H1 (cell line): Measurements from ENCODE around the gene GALNT9. TPM values are rescaled to one million over a fixed set of nuclear protein-coding genes. Genes with fewer than 3 reads are reported as not detected.

ENCODE experiments used
- CTCF ChIA-PET: fragments of 300-600 bp; sonication (Branson Sonifier 250); formaldehyde crosslinking; loops from one replicate; lab custom pipeline; 2021; ENCODE audit not compliant: partially characterized antibody; lab: Charles Lee
- POLR2A ChIA-PET: fragments of 300-600 bp; sonication (Branson Sonifier 250); formaldehyde crosslinking; loops from one replicate; lab custom pipeline; 2021; ENCODE audit warnings: inconsistent platforms; ENCODE audit not compliant: partially characterized antibody; lab: Charles Lee
- DNase-seq, 2 experiments: peaks; one replicate each; pipeline versions ENCODE4 v3.0.0 to v3.0.0-alpha.2; 2010 to 2022; ENCODE audit warnings: low spot score in 2 of 2, low read depth in 1 of 2, mixed read lengths in 1 of 2
- FAIRE-seq: peaks from 2 replicates; lab custom pipeline; 2011; peaks lifted over from hg19 to GRCh38; lab: Jason Lieb, UNC
- H2AFZ ChIP-seq: 2 replicates; pipeline ENCODE4 v1.8.1; 2012; ENCODE audit warnings: low read length, inconsistent platforms
- H2AK5ac ChIP-seq: 2 replicates; pipeline ENCODE4 v1.6.1; 2013; ENCODE audit warnings: low read depth, low read length
- H2BK120ac ChIP-seq: replicated peaks from 2 replicates; pipeline ENCODE3; 2013; ENCODE audit warnings: low read depth, low read length, inconsistent platforms
- H2BK12ac ChIP-seq: 2 replicates; pipeline ENCODE4 v1.6.1; 2013; ENCODE audit warnings: low read depth, low read length
- H2BK15ac ChIP-seq: 2 replicates; pipeline ENCODE4 v1.6.1; 2013; ENCODE audit warnings: low read length
- H2BK20ac ChIP-seq: 2 replicates; pipeline ENCODE4 v1.6.1; 2013; ENCODE audit warnings: low read length
- H2BK5ac ChIP-seq: 2 replicates; pipeline ENCODE4 v1.6.1; 2013; ENCODE audit warnings: low read depth, low read length
- H3K14ac ChIP-seq: 2 replicates; pipeline ENCODE4 v1.6.1; 2013; ENCODE audit warnings: inconsistent platforms; ENCODE audit not compliant: insufficient read length
- H3K18ac ChIP-seq: 2 replicates; pipeline ENCODE4 v1.6.1; 2013; ENCODE audit warnings: low read length; ENCODE audit errors: extremely low read depth
- H3K23ac ChIP-seq: 2 replicates; pipeline ENCODE4 v1.6.1; 2013; ENCODE audit warnings: inconsistent platforms; ENCODE audit not compliant: insufficient read length
- H3K23me2 ChIP-seq: 2 replicates; pipeline ENCODE4 v1.6.1; 2013; ENCODE audit warnings: low read depth, low read length
- H3K27ac ChIP-seq: 2 replicates; pipeline ENCODE4 v1.6.1; 2011; ENCODE audit warnings: low read depth, low read length, inconsistent platforms
- H3K27me3 ChIP-seq, 4 experiments: replicated peaks in 1 of 4; 1 replicate in 1 of 4; 2 replicates in 3 of 4; pipeline versions ENCODE4 v1.6.1 to v1.8.1; 2011 to 2013; ENCODE audit warnings: low read length in 3 of 4, mild to moderate bottlenecking in 3 of 4, inconsistent platforms in 2 of 4, mixed read lengths in 2 of 4, moderate library complexity in 1 of 4; ENCODE audit not compliant: control insufficient read depth in 3 of 4, insufficient read depth in 3 of 4; ENCODE audit errors: extremely low read depth in 1 of 4
- H3K36me3 ChIP-seq, 4 experiments: 2 replicates each; pipeline versions ENCODE4 v1.6.1 to v1.8.1; 2011 to 2013; ENCODE audit warnings: mild to moderate bottlenecking in 4 of 4, low read length in 3 of 4, moderate library complexity in 2 of 4, control low read depth in 1 of 4, inconsistent platforms in 1 of 4; ENCODE audit not compliant: insufficient read depth in 4 of 4, control insufficient read depth in 2 of 4
- H3K4ac ChIP-seq: replicated peaks from 2 replicates; pipeline ENCODE3; 2013; ENCODE audit warnings: low read length, low read depth, mixed read lengths, inconsistent platforms; ENCODE audit not compliant: insufficient read length
- H3K4me1 ChIP-seq, 4 experiments: replicated peaks in 1 of 4; 1 replicate in 1 of 4; 2 replicates in 3 of 4; pipeline versions ENCODE4 v1.6.1 to v1.8.1; 2011 to 2013; ENCODE audit warnings: low read length in 3 of 4, inconsistent platforms in 2 of 4, mixed read lengths in 1 of 4; ENCODE audit not compliant: insufficient read depth in 4 of 4, control insufficient read depth in 3 of 4
- H3K4me2 ChIP-seq, 2 experiments: 2 replicates each; pipeline versions ENCODE4 v1.6.1 to v1.8.1; 2011 to 2013; ENCODE audit warnings: low read depth in 2 of 2, low read length in 2 of 2, control low read depth in 1 of 2, inconsistent platforms in 1 of 2, mild to moderate bottlenecking in 1 of 2; ENCODE audit not compliant: insufficient read depth in 1 of 2
- H3K4me3 ChIP-seq, 4 experiments: fragments of 200-600, 300-600 bp in 1 of 4; sonication (generic), shearing (Covaris generic), sonication (Bioruptor Twin) in 1 of 4; 2 replicates each; pipeline versions ENCODE4 v1.5.1 to v1.8.1; 2011 to 2016; ENCODE audit warnings: low read length in 4 of 4, low read depth in 3 of 4, control low read depth in 2 of 4, inconsistent platforms in 2 of 4, mild to moderate bottlenecking in 2 of 4, mixed read lengths in 1 of 4, moderate library complexity in 1 of 4; ENCODE audit not compliant: insufficient read depth in 2 of 4; ENCODE audit errors: extremely low read depth in 1 of 4
- H3K56ac ChIP-seq: replicated peaks from 2 replicates; pipeline ENCODE3; 2013; ENCODE audit warnings: low read depth, mild to moderate bottlenecking, mixed read lengths, low read length, inconsistent platforms; ENCODE audit not compliant: insufficient read length
- H3K79me1 ChIP-seq: 2 replicates; pipeline ENCODE4 v1.6.1; 2013; ENCODE audit warnings: low read depth, low read length, control low read depth
- H3K79me2 ChIP-seq, 2 experiments: 2 replicates each; pipeline versions ENCODE4 v1.6.1 to v1.8.1; 2012 to 2013; ENCODE audit warnings: low read length in 2 of 2, mild to moderate bottlenecking in 2 of 2, inconsistent platforms in 1 of 2; ENCODE audit not compliant: insufficient read depth in 2 of 2, control insufficient read depth in 1 of 2
- H3K9ac ChIP-seq, 4 experiments: replicated peaks in 1 of 4; 1 replicate in 1 of 4; 2 replicates in 3 of 4; pipeline versions ENCODE4 v1.6.1 to v1.8.1; 2011 to 2013; ENCODE audit warnings: low read depth in 3 of 4, low read length in 3 of 4, control low read depth in 2 of 4, mild to moderate bottlenecking in 2 of 4, moderate library complexity in 2 of 4, inconsistent platforms in 1 of 4; ENCODE audit errors: extremely low read depth in 1 of 4
- H3K9me3 ChIP-seq, 2 experiments: 2 replicates each; pipeline versions ENCODE4 v1.6.1 to v1.8.1; 2012 to 2013; ENCODE audit warnings: mild to moderate bottlenecking in 2 of 2, moderate library complexity in 2 of 2, control low read depth in 1 of 2, inconsistent platforms in 1 of 2, low read depth in 1 of 2, low read length in 1 of 2, mixed read lengths in 1 of 2; ENCODE audit not compliant: insufficient read depth in 2 of 2
- H4K20me1 ChIP-seq, 2 experiments: replicated peaks in 1 of 2; 2 replicates each; pipeline versions ENCODE3 to v1.8.1; 2011 to 2013; ENCODE audit warnings: inconsistent platforms in 2 of 2, low read length in 2 of 2, mild to moderate bottlenecking in 1 of 2; ENCODE audit not compliant: insufficient read depth in 2 of 2, control insufficient read depth in 1 of 2
- H4K5ac ChIP-seq: 2 replicates; pipeline ENCODE4 v1.6.1; 2013; ENCODE audit warnings: low read length, low read depth, mixed read lengths, inconsistent platforms; ENCODE audit not compliant: insufficient read length
- H4K8ac ChIP-seq: 2 replicates; pipeline ENCODE4 v1.8.0; 2013; ENCODE audit warnings: mild to moderate bottlenecking, moderate library complexity, low read length, inconsistent platforms; ENCODE audit not compliant: insufficient read depth; ENCODE audit errors: extremely low read depth
- H4K91ac ChIP-seq: replicated peaks from 2 replicates; pipeline ENCODE3; 2013; ENCODE audit warnings: low read length, mixed read lengths, inconsistent platforms; ENCODE audit not compliant: insufficient read length
- CREB1 ChIP-seq: IDR thresholded peaks from 2 replicates; pipeline ENCODE4 v1.6.1; 2012; ENCODE audit warnings: inconsistent platforms
- E2F6 ChIP-seq: IDR thresholded peaks from 2 replicates; pipeline ENCODE4 v1.6.1; 2012; ENCODE audit warnings: inconsistent platforms
- FOSL1 ChIP-seq: IDR thresholded peaks from 2 replicates; pipeline ENCODE4 v1.6.1; 2011; ENCODE audit warnings: mild to moderate bottlenecking, low read depth, low read length, moderate library complexity; ENCODE audit not compliant: insufficient read depth
- HDAC6 ChIP-seq: IDR thresholded peaks from one replicate; pipeline ENCODE4 v1.7.1; 2012; ENCODE audit warnings: low read depth, mild to moderate bottlenecking, inconsistent platforms, low read length, moderate library complexity
- JUND ChIP-seq: IDR thresholded peaks from 2 replicates; pipeline ENCODE4 v1.6.1; 2011; ENCODE audit warnings: mild to moderate bottlenecking, improper control_type of control experiment, low read length
- NANOG ChIP-seq: IDR thresholded peaks from 2 replicates; pipeline ENCODE4 v1.6.1; 2011; ENCODE audit warnings: low read length, low read depth, mild to moderate bottlenecking, inconsistent platforms; ENCODE audit not compliant: insufficient read depth, poor library complexity, severe bottlenecking
- PHF8 ChIP-seq: fragments of 200-600 bp; sonication (generic); conservative IDR thresholded peaks from 2 replicates; pipeline ENCODE4 v1.7.1; 2012; ENCODE audit warnings: low read depth, mild to moderate bottlenecking, inconsistent platforms, low read length, moderate library complexity
- POLR2A ChIP-seq, 2 experiments: IDR thresholded peaks; 1 replicate in 1 of 2; 2 replicates in 1 of 2; pipeline ENCODE4 v1.6.1; 2011; ENCODE audit warnings: low read depth in 2 of 2, low read length in 2 of 2, mild to moderate bottlenecking in 2 of 2; ENCODE audit errors: control extremely low read depth in 1 of 2
- RBBP5 ChIP-seq: IDR thresholded peaks from 2 replicates; pipeline ENCODE4 v1.7.1; 2012; ENCODE audit warnings: low read depth, mild to moderate bottlenecking, inconsistent platforms, low read length, moderate library complexity, borderline replicate concordance
- RFX5 ChIP-seq: IDR thresholded peaks from 2 replicates; pipeline ENCODE4 v1.6.1; 2011; ENCODE audit warnings: low read depth, low read length, improper control_type of control experiment, borderline replicate concordance
- SP1 ChIP-seq: IDR thresholded peaks from 2 replicates; pipeline ENCODE4 v1.6.1; 2011; ENCODE audit warnings: low read depth, low read length
- TAF7 ChIP-seq: optimal IDR thresholded peaks from 2 replicates; pipeline ENCODE3; 2011; ENCODE audit warnings: low read depth, mild to moderate bottlenecking, inconsistent platforms, low read length, moderate library complexity, borderline replicate concordance
- TEAD4 ChIP-seq: IDR thresholded peaks from 2 replicates; pipeline ENCODE4 v1.6.1; 2012; ENCODE audit warnings: low read depth, low read length, inconsistent platforms, mixed read lengths
- WGBS, 2 experiments: shearing (Covaris generic) in 1 of 2; methylation state at CpG; one replicate each; pipeline versions ENCODE4 v1.1.6 to v1.1.7; 2013 to 2015; ENCODE audit warnings: low lambda C conversion rate in 2 of 2, mixed read lengths in 2 of 2, inconsistent platforms in 1 of 2, low coverage in 1 of 2, missing lambda C conversion rate in 1 of 2; ENCODE audit not compliant: insufficient replicate concordance in 2 of 2, insufficient coverage in 1 of 2, insufficient read length in 1 of 2; ENCODE audit errors: extremely low coverage in 1 of 2, missing lambda C conversion rate in 1 of 2; 5-methylcytosine and 5-hydroxymethylcytosine counted together
- polyA plus RNA-seq, 7 experiments: library from polyadenylated mRNA; depleted of rRNA in 3 of 7; stranded (reverse) in 5 of 7; unstranded in 2 of 7; fragments of >200 nt in 5 of 7; fragments of 200-250 nt in 2 of 7; gene quantifications; 1 replicate in 5 of 7; 2 replicates in 1 of 7; 4 replicates in 1 of 7; pipeline versions ENCODE4 v1.2.1 to v1.2.3, GENCODE V29; 2011 to 2013; ENCODE audit warnings: missing spikeins in 2 of 7, mixed read lengths in 2 of 7
- total RNA-seq: library from RNA; stranded (reverse); fragmentation: NEBNext Ultra II Directional; extraction: Animal tissue kit (Norgen Biotek cat#: 25700); gene quantifications from 2 replicates; pipeline ENCODE4 v1.2.1, GENCODE V29; 2021

Gene GALNT9
- total and polyA plus RNA-seq, 2 of the 8 experiments (the other 6 are each of a cell fraction or from before 2014, with no cell fraction given), result 2.0 to 3.6 TPM

- Histone ChIP-seq H3K27me3 (peaks cover 7 to 20% (median 15%) of the 10 kb centered on the region in 4 experiments), H2BK120ac (no peak overlapping the region), H3K18ac (no peak overlapping the region), H3K27ac (no peak overlapping the region), H3K23ac (no peak overlapping the region), H3K9me3 (peaks cover 0 to 3% of the 10 kb centered on the region in 2 experiments; a peak in 2 of 4 replicates), H3K4me2 (no peak overlapping the region), H2BK12ac (no peak overlapping the region), H3K9ac (no peak overlapping the region), H2BK20ac (no peak overlapping the region), H2AK5ac (no peak overlapping the region), H4K5ac (no peak overlapping the region), H3K23me2 (peaks cover 16% of the 10 kb centered on the region; the same call in 1 of the 2 replicates), H3K14ac (no peak overlapping the region), H2BK5ac (no peak overlapping the region), H3K4me3 (no peak overlapping the region), H4K20me1 (peaks cover 3 to 6% of the 10 kb centered on the region in 2 experiments), H3K4me1 (no peaks in the 10 kb centered on the region), H4K8ac (no peak overlapping the region), H2BK15ac (no peak overlapping the region), H3K4ac (no peak overlapping the region), H3K56ac (peak overlapping the region; percentile 59), H2AFZ (no peak overlapping the region), H3K79me2 (no peaks in the 10 kb centered on the region), H3K79me1 (no peaks in the 10 kb centered on the region), H3K36me3 (no peaks in the 10 kb centered on the region), H4K91ac (no peak overlapping the region)
- WGBS, 2 experiments, result 86% methylated on average over 7 of the region's 7 CpGs; no CpG with 5 or more reads in 1 of the 2 experiments
- FAIRE-seq, result no peak
- CTCF ChIA-PET, result interaction anchor here (1.3 kb wide), 1 partner anchor 280 kb away, joined by 3 read pairs; no protein-coding TSS in a partner anchor
- no peak for DNase-seq
- POLR2A ChIA-PET, result no interaction called here
- TF ChIP-seq JUND (no peak), PHF8 (no peak), FOSL1 (no peak), HDAC6 (no peak), TAF7 (no peak), NANOG (no peak), E2F6 (no peak), RBBP5 (no peak), TEAD4 (no peak), POLR2A (IDR thresholded peaks at IDR 0.05; ENCODE audit: control extremely low read depth in 1 of 2, low read depth in 2 of 2, low read length in 2 of 2) (no peak), SP1 (no peak), RFX5 (no peak), CREB1 (no peak)
These were observed 111.4 kb downstream of the GALNT9 start for GRCh38 chr12:132217800-132218526.
